ENCODE measurements around the gene DNMBP. TPM values are rescaled to one million over a fixed set of nuclear protein-coding genes. Genes with fewer than 3 reads are reported as not detected.

DNMBP gene
- total and polyA plus RNA-seq, 2 of the 4 experiments (the other 2 are of a cell fraction) = 10.9 to 13.6 TPM

DNA sequence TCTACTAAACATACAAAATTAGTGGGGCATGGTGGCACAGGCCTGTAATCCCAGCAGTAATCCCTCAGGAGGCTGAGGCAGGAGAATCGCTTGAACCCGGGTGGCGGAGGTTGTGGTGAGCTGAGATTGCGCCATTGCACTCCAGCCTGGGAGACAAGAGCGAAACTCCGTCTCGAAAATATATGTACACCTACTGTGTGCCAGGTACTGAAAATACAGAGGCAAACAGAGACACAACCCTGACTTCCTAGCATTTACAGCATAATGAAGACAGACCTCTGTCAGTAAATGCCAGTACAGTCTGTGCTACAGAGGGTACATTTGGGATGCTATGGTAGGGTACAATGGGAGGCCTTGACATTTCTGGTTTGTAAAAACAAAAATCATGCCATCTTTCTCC is 160.7 kb downstream of the DNMBP start:
- H2BK15ac ChIP-seq (ENCODE audit: low read depth, low read length) = no peak overlapping the region
- H4K91ac ChIP-seq (ENCODE audit: insufficient read depth, low read depth, low read length) = no peak overlapping the region
- H2AK9ac ChIP-seq (replicated peaks; ENCODE audit: low read depth, low read length, poor library complexity) = no peak overlapping the region
- H3K23ac ChIP-seq (ENCODE audit: low read depth, low read length) = no peak overlapping the region
- H2BK5ac ChIP-seq (ENCODE audit: low read depth, low read length, poor library complexity, severe bottlenecking) = no peak overlapping the region
- no peaks in the 10 kb centered on the region for H3K4me1 ChIP-seq (ENCODE audit: control insufficient read depth, insufficient read depth, low read length)
- intact Hi-C loops (cut with micrococcal nuclease) (loop anchor here (5.0 to 10.0 kb wide), 2 partner anchors 158 to 214 kb away; partner anchors contain the start of gene DNMBP), dilution Hi-C loops (cut with HindIII; ENCODE audit: low sequenced_read_pairs, unreplicated experiment) (no loop called here), in situ Hi-C loops (cut with MboI; ENCODE audit: low sequenced_read_pairs) (loop anchor here (5.0 to 10.0 kb wide), 2 partner anchors 198 to 336 kb away; partner anchors contain the start of gene ERLIN1)
- POLR2A ChIA-PET (ENCODE audit: unreplicated experiment) = no interaction called here
- no peaks in the 10 kb centered on the region for H4K20me1 ChIP-seq (ENCODE audit: insufficient read depth, low read length)
- no peak overlapping the region for H3K27ac ChIP-seq (ENCODE audit: insufficient read depth, low read length)
- H3K14ac ChIP-seq (replicated peaks; ENCODE audit: low read depth, low read length) = no peak overlapping the region
- no peak overlapping the region for H3K4me2 ChIP-seq (ENCODE audit: low read depth, low read length)
- no peak overlapping the region for H3K56ac ChIP-seq (ENCODE audit: extremely low read depth, insufficient read depth, low read length)
- no peak overlapping the region for H2BK20ac ChIP-seq (ENCODE audit: low read depth, low read length)
- H2AFZ ChIP-seq (replicated peaks; ENCODE audit: low read length, poor library complexity) = no peak overlapping the region
- H2BK120ac ChIP-seq (ENCODE audit: low read depth, low read length) = no peak overlapping the region
- CTCF ChIA-PET = interaction anchor here (0.6 to 1.1 kb wide), 4 partner anchors 15 to 197 kb away, joined by 3 to 7 read pairs (median 4); no protein-coding TSS in a partner anchor
- H3K36me3 ChIP-seq (ENCODE audit: control insufficient read depth, insufficient read depth, low read length) = no peaks in the 10 kb centered on the region
- H3K79me1 ChIP-seq (ENCODE audit: low read depth in 1 of 2, low read length in 2 of 2) = no peaks in the 10 kb centered on the region
- no peak overlapping the region for H3K9ac ChIP-seq (ENCODE audit: low read depth, low read length)
- no peaks in the 10 kb centered on the region for H3K9me3 ChIP-seq (ENCODE audit: control insufficient read depth, insufficient read depth, low read length)
- no peak overlapping the region for H4K5ac ChIP-seq (ENCODE audit: low read depth, low read length)
- H3K9me1 ChIP-seq (ENCODE audit: insufficient read depth, low read length) = peaks cover 4% of the 10 kb centered on the region; the same call in 1 of the 2 replicates
- WGBS, 2 experiments (ENCODE audit: extremely low coverage in 2 of 2, insufficient read length in 1 of 2) = 100% methylated on average over 3 of the region's 7 CpGs; no CpG with 5 or more reads in 1 of the 2 experiments
- no peak overlapping the region for H3K18ac ChIP-seq (ENCODE audit: low read depth, low read length)
- no peak for TF ChIP-seq MXI1 (IDR thresholded peaks at IDR 0.05; ENCODE audit: borderline replicate concordance, low read depth, low read length)
- no peak for TF ChIP-seq RFX5 (IDR thresholded peaks at IDR 0.05; ENCODE audit: low read depth, low read length)
- no peak for TF ChIP-seq BHLHE40 (IDR thresholded peaks at IDR 0.05; ENCODE audit: low read depth, low read length)
- no peak for TF ChIP-seq RCOR1 (IDR thresholded peaks at IDR 0.05; ENCODE audit: insufficient replicate concordance, low read length)
- no peak for TF ChIP-seq SMC3 (IDR thresholded peaks at IDR 0.05; ENCODE audit: low read depth, low read length)
- TF ChIP-seq CEBPB (IDR thresholded peaks at IDR 0.05; ENCODE audit: low read depth, low read length) = no peak
- TF ChIP-seq, protein P1, sequence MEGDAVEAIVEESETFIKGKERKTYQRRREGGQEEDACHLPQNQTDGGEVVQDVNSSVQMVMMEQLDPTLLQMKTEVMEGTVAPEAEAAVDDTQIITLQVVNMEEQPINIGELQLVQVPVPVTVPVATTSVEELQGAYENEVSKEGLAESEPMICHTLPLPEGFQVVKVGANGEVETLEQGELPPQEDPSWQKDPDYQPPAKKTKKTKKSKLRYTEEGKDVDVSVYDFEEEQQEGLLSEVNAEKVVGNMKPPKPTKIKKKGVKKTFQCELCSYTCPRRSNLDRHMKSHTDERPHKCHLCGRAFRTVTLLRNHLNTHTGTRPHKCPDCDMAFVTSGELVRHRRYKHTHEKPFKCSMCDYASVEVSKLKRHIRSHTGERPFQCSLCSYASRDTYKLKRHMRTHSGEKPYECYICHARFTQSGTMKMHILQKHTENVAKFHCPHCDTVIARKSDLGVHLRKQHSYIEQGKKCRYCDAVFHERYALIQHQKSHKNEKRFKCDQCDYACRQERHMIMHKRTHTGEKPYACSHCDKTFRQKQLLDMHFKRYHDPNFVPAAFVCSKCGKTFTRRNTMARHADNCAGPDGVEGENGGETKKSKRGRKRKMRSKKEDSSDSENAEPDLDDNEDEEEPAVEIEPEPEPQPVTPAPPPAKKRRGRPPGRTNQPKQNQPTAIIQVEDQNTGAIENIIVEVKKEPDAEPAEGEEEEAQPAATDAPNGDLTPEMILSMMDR (conservative IDR thresholded peaks at IDR 0.05; ENCODE audit: low read depth, low read length) = no peak
- no peak for TF ChIP-seq NFE2L2 (IDR thresholded peaks at IDR 0.05; ENCODE audit: low read depth, low read length)
- no peak for TF ChIP-seq CHD1 (IDR thresholded peaks at IDR 0.05; ENCODE audit: low read depth, low read length)
- no peak for TF ChIP-seq FOS (IDR thresholded peaks at IDR 0.05; ENCODE audit: low read depth, low read length)
- TF ChIP-seq MAZ (IDR thresholded peaks at IDR 0.05; ENCODE audit: borderline replicate concordance, low read depth, low read length) = no peak
- TF ChIP-seq MAFK (IDR thresholded peaks at IDR 0.05; ENCODE audit: low read depth, low read length) = no peak
- TF ChIP-seq ELK1 (IDR thresholded peaks at IDR 0.05; ENCODE audit: borderline replicate concordance, low read depth, low read length) = no peak
- TF ChIP-seq RAD21 (IDR thresholded peaks at IDR 0.05; ENCODE audit: low read length) = no peak
- TF ChIP-seq, protein P2, sequence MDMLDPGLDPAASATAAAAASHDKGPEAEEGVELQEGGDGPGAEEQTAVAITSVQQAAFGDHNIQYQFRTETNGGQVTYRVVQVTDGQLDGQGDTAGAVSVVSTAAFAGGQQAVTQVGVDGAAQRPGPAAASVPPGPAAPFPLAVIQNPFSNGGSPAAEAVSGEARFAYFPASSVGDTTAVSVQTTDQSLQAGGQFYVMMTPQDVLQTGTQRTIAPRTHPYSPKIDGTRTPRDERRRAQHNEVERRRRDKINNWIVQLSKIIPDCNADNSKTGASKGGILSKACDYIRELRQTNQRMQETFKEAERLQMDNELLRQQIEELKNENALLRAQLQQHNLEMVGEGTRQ (IDR thresholded peaks at IDR 0.05; ENCODE audit: low read depth, low read length) = no peak
- TF ChIP-seq POLR2A (IDR thresholded peaks at IDR 0.05; ENCODE audit: low read depth, low read length) = no peak
- no peaks in the 10 kb centered on the region for H3K27me3 ChIP-seq (ENCODE audit: control insufficient read depth, insufficient read depth, low read length)
- ATAC-seq (ENCODE audit: low read depth) = no peak
- H2AK5ac ChIP-seq (ENCODE audit: low read depth, low read length) = no peak overlapping the region
- no peak overlapping the region for H3K4ac ChIP-seq (ENCODE audit: low read depth, low read length)
- H4K8ac ChIP-seq (ENCODE audit: low read depth in 2 of 2, low read length in 2 of 2) = no peak overlapping the region
- no peak for DNase-seq
- H3K4me3 ChIP-seq (ENCODE audit: insufficient read depth, low read depth, low read length) = no peak overlapping the region
- BruUV-seq (replicated peaks) = no TSS peak
